ENCODE results near the gene SPEF2.

The SPEF2 gene

GRCh38 chr5:35617435-35618303 is at the start of gene SPEF2:
SPEF2 (plus strand) TSS chr5:35617863; CDS start chr5:35617998, 135 bp downstream.
- no peak within 1 kb of the TSS for H3K27ac ChIP-seq (ENCODE audit: low read depth, low read length)
- no peaks in the 10 kb centered on the region for H3K9me3 ChIP-seq (ENCODE audit: control insufficient read depth in 1 of 2, low read length in 2 of 2)
- peak within 1 kb of the TSS; percentile 92 to 98 for H3K4me3 ChIP-seq (ENCODE audit: low read depth in 1 of 2, low read length in 2 of 2)
- H3K9ac ChIP-seq (ENCODE audit: low read depth in 1 of 2, low read length in 2 of 2) = peak within 1 kb of the TSS; percentile 63 to 87
- no peaks in the 10 kb centered on the region for H3K36me3 ChIP-seq (ENCODE audit: control insufficient read depth in 1 of 2, insufficient read depth in 2 of 2, low read length in 2 of 2)
- peaks cover 0 to 6% of the 10 kb centered on the region in 2 donors for H3K4me1 ChIP-seq (ENCODE audit: control insufficient read depth in 1 of 2, insufficient read depth in 2 of 2, low read length in 2 of 2)
- no peaks in the 10 kb centered on the region for H3K27me3 ChIP-seq (ENCODE audit: control insufficient read depth in 1 of 2, insufficient read depth in 2 of 2, low read length in 2 of 2)

GRCh38 chr5:35575578-35575977 is 42.1 kb upstream of the SPEF2 start:
- no peaks in the 10 kb centered on the region for H3K9me3 ChIP-seq (ENCODE audit: control insufficient read depth in 1 of 2, low read length in 2 of 2)
- no peaks in the 10 kb centered on the region for H3K36me3 ChIP-seq (ENCODE audit: control insufficient read depth in 1 of 2, insufficient read depth in 2 of 2, low read length in 2 of 2)
- no peaks in the 10 kb centered on the region for H3K4me1 ChIP-seq (ENCODE audit: control insufficient read depth in 1 of 2, insufficient read depth in 2 of 2, low read length in 2 of 2)
- no peak overlapping the region for H3K27ac ChIP-seq (ENCODE audit: low read depth, low read length)
- no peak overlapping the region for H3K4me3 ChIP-seq (ENCODE audit: low read depth in 1 of 2, low read length in 2 of 2)
- H3K9ac ChIP-seq (ENCODE audit: low read depth in 1 of 2, low read length in 2 of 2) = no peak overlapping the region
- no peaks in the 10 kb centered on the region for H3K27me3 ChIP-seq (ENCODE audit: control insufficient read depth in 1 of 2, insufficient read depth in 2 of 2, low read length in 2 of 2)

GRCh38 chr5:35587419-35587818 is 30.2 kb upstream of the SPEF2 start:
- Histone ChIP-seq H3K9me3 (ENCODE audit: control insufficient read depth in 1 of 2, low read length in 2 of 2) (no peaks in the 10 kb centered on the region), H3K4me1 (ENCODE audit: control insufficient read depth in 1 of 2, insufficient read depth in 2 of 2, low read length in 2 of 2) (no peaks in the 10 kb centered on the region), H3K9ac (ENCODE audit: low read depth in 1 of 2, low read length in 2 of 2) (no peak overlapping the region), H3K27ac (ENCODE audit: low read depth, low read length) (no peak overlapping the region), H3K36me3 (ENCODE audit: control insufficient read depth in 1 of 2, insufficient read depth in 2 of 2, low read length in 2 of 2) (no peaks in the 10 kb centered on the region), H3K27me3 (ENCODE audit: control insufficient read depth in 1 of 2, insufficient read depth in 2 of 2, low read length in 2 of 2) (no peaks in the 10 kb centered on the region), H3K4me3 (ENCODE audit: low read depth in 1 of 2, low read length in 2 of 2) (no peak overlapping the region)

- no peak overlapping the region for H3K9ac ChIP-seq (ENCODE audit: low read depth in 1 of 2, low read length in 2 of 2)
- H3K4me3 ChIP-seq (ENCODE audit: low read depth in 1 of 2, low read length in 2 of 2) = no peak overlapping the region
- H3K27me3 ChIP-seq (ENCODE audit: control insufficient read depth in 1 of 2, insufficient read depth in 2 of 2, low read length in 2 of 2) = no peaks in the 10 kb centered on the region
- no peaks in the 10 kb centered on the region for H3K4me1 ChIP-seq (ENCODE audit: control insufficient read depth in 1 of 2, insufficient read depth in 2 of 2, low read length in 2 of 2)
- no peaks in the 10 kb centered on the region for H3K36me3 ChIP-seq (ENCODE audit: control insufficient read depth in 1 of 2, insufficient read depth in 2 of 2, low read length in 2 of 2)
- H3K9me3 ChIP-seq (ENCODE audit: control insufficient read depth in 1 of 2, low read length in 2 of 2) = no peaks in the 10 kb centered on the region
- H3K27ac ChIP-seq (ENCODE audit: low read depth, low read length) = no peak overlapping the region
These were observed 24.3 kb upstream of the SPEF2 start for GRCh38 chr5:35593338-35593737.

GRCh38 chr5:35598707-35599370 is 18.8 kb upstream of the SPEF2 start:
- Histone ChIP-seq H3K4me1 (ENCODE audit: control insufficient read depth in 1 of 2, insufficient read depth in 2 of 2, low read length in 2 of 2) (no peaks in the 10 kb centered on the region), H3K9ac (ENCODE audit: low read depth in 1 of 2, low read length in 2 of 2) (no peak overlapping the region), H3K4me3 (ENCODE audit: low read depth in 1 of 2, low read length in 2 of 2) (no peak overlapping the region), H3K27ac (ENCODE audit: low read depth, low read length) (no peak overlapping the region), H3K9me3 (ENCODE audit: control insufficient read depth in 1 of 2, low read length in 2 of 2) (no peaks in the 10 kb centered on the region), H3K36me3 (ENCODE audit: control insufficient read depth in 1 of 2, insufficient read depth in 2 of 2, low read length in 2 of 2) (no peaks in the 10 kb centered on the region), H3K27me3 (ENCODE audit: control insufficient read depth in 1 of 2, insufficient read depth in 2 of 2, low read length in 2 of 2) (no peaks in the 10 kb centered on the region)

GRCh38 chr5:35600591-35600990 is 17.1 kb upstream of the SPEF2 start:
- Histone ChIP-seq H3K36me3 (ENCODE audit: control insufficient read depth in 1 of 2, insufficient read depth in 2 of 2, low read length in 2 of 2) (no peaks in the 10 kb centered on the region), H3K9me3 (ENCODE audit: control insufficient read depth in 1 of 2, low read length in 2 of 2) (no peaks in the 10 kb centered on the region), H3K4me3 (ENCODE audit: low read depth in 1 of 2, low read length in 2 of 2) (no peak overlapping the region), H3K4me1 (ENCODE audit: control insufficient read depth in 1 of 2, insufficient read depth in 2 of 2, low read length in 2 of 2) (no peaks in the 10 kb centered on the region), H3K27ac (ENCODE audit: low read depth, low read length) (no peak overlapping the region), H3K27me3 (ENCODE audit: control insufficient read depth in 1 of 2, insufficient read depth in 2 of 2, low read length in 2 of 2) (no peaks in the 10 kb centered on the region), H3K9ac (ENCODE audit: low read depth in 1 of 2, low read length in 2 of 2) (no peak overlapping the region)

- Histone ChIP-seq H3K4me1 (ENCODE audit: control insufficient read depth in 1 of 2, insufficient read depth in 2 of 2, low read length in 2 of 2) (no peaks in the 10 kb centered on the region), H3K9ac (ENCODE audit: low read depth in 1 of 2, low read length in 2 of 2) (no peak overlapping the region), H3K9me3 (ENCODE audit: control insufficient read depth in 1 of 2, low read length in 2 of 2) (no peaks in the 10 kb centered on the region), H3K27ac (ENCODE audit: low read depth, low read length) (no peak overlapping the region), H3K27me3 (ENCODE audit: control insufficient read depth in 1 of 2, insufficient read depth in 2 of 2, low read length in 2 of 2) (no peaks in the 10 kb centered on the region), H3K36me3 (ENCODE audit: control insufficient read depth in 1 of 2, insufficient read depth in 2 of 2, low read length in 2 of 2) (no peaks in the 10 kb centered on the region), H3K4me3 (ENCODE audit: low read depth in 1 of 2, low read length in 2 of 2) (no peak overlapping the region)
These were observed 8.5 kb upstream of the SPEF2 start for GRCh38 chr5:35608881-35609779.

- Histone ChIP-seq H3K36me3 (ENCODE audit: control insufficient read depth in 1 of 2, insufficient read depth in 2 of 2, low read length in 2 of 2) (no peaks in the 10 kb centered on the region), H3K9me3 (ENCODE audit: control insufficient read depth in 1 of 2, low read length in 2 of 2) (no peaks in the 10 kb centered on the region), H3K4me3 (ENCODE audit: low read depth in 1 of 2, low read length in 2 of 2) (peak overlapping the region; percentile 92 to 98), H3K9ac (ENCODE audit: low read depth in 1 of 2, low read length in 2 of 2) (no peak overlapping the region), H3K27ac (ENCODE audit: low read depth, low read length) (no peak overlapping the region), H3K4me1 (ENCODE audit: control insufficient read depth in 1 of 2, insufficient read depth in 2 of 2, low read length in 2 of 2) (peaks cover 0 to 6% of the 10 kb centered on the region in 2 donors), H3K27me3 (ENCODE audit: control insufficient read depth in 1 of 2, insufficient read depth in 2 of 2, low read length in 2 of 2) (no peaks in the 10 kb centered on the region)
These were observed 616 bp upstream of the SPEF2 start for GRCh38 chr5:35617060-35617434.

GRCh38 chr5:35618304-35618636 is 607 bp downstream of the SPEF2 start:
- Histone ChIP-seq H3K9me3 (ENCODE audit: control insufficient read depth in 1 of 2, low read length in 2 of 2) (no peaks in the 10 kb centered on the region), H3K36me3 (ENCODE audit: control insufficient read depth in 1 of 2, insufficient read depth in 2 of 2, low read length in 2 of 2) (no peaks in the 10 kb centered on the region), H3K4me1 (ENCODE audit: control insufficient read depth in 1 of 2, insufficient read depth in 2 of 2, low read length in 2 of 2) (peaks cover 0 to 6% of the 10 kb centered on the region in 2 donors), H3K9ac (ENCODE audit: low read depth in 1 of 2, low read length in 2 of 2) (peak overlapping the region; percentile 63 to 87), H3K4me3 (ENCODE audit: low read depth in 1 of 2, low read length in 2 of 2) (peak overlapping the region; percentile 92 to 98), H3K27me3 (ENCODE audit: control insufficient read depth in 1 of 2, insufficient read depth in 2 of 2, low read length in 2 of 2) (no peaks in the 10 kb centered on the region), H3K27ac (ENCODE audit: low read depth, low read length) (no peak overlapping the region)

GRCh38 chr5:35618781-35619180 is 1.1 kb downstream of the SPEF2 start:
- Histone ChIP-seq H3K4me1 (ENCODE audit: control insufficient read depth in 1 of 2, insufficient read depth in 2 of 2, low read length in 2 of 2) (peaks cover 0 to 6% of the 10 kb centered on the region in 2 donors), H3K36me3 (ENCODE audit: control insufficient read depth in 1 of 2, insufficient read depth in 2 of 2, low read length in 2 of 2) (no peaks in the 10 kb centered on the region), H3K27ac (ENCODE audit: low read depth, low read length) (no peak overlapping the region), H3K9ac (ENCODE audit: low read depth in 1 of 2, low read length in 2 of 2) (no peak overlapping the region), H3K4me3 (ENCODE audit: low read depth in 1 of 2, low read length in 2 of 2) (peak overlapping the region; percentile 92 to 98), H3K27me3 (ENCODE audit: control insufficient read depth in 1 of 2, insufficient read depth in 2 of 2, low read length in 2 of 2) (no peaks in the 10 kb centered on the region), H3K9me3 (ENCODE audit: control insufficient read depth in 1 of 2, low read length in 2 of 2) (no peaks in the 10 kb centered on the region)

Data from duodenal mucosa (tissue), 2 donors.